ENCODE data around the gene CD163L1. TPM values are rescaled to one million over a fixed set of nuclear protein-coding genes. Genes with fewer than 3 reads are reported as not detected.

CD163L1 gene
- total and polyA plus RNA-seq, 8 donors: 0.58 to 99.5 (median 5.5) TPM

DNA sequence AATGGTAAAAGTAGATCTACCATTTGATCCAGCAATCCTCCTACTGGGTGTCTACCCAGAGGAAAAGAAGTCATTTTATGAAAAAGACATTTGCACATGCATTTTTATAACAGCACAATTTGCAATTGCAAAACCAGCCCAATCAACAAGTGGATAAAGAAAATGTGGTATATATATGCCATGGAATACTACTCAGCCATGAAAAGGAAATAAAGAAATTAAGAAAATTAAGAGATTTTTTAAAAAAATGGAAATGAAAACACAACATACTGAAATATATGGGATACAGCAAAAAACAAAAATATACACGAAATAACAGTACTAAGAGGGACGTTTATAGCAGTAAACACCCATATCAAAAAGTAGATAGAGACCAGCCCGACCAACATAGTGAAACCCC, 81.2 kb downstream of the CD163L1 start:
- 80 to 87% (median 82%) methylated on average over 3 of the region's 3 CpGs for WGBS, 5 donors
- peaks cover 0 to 6% (median 3%) of the 10 kb centered on the region in 4 donors for H3K9me3 ChIP-seq
- H3K27ac ChIP-seq: no peak overlapping the region
- TF ChIP-seq EP300 (IDR thresholded peaks at IDR 0.05) (no peak), POLR2AphosphoS5 (IDR thresholded peaks at IDR 0.05) (no peak), POLR2A (IDR thresholded peaks at IDR 0.05) (no peak)
- TF ChIP-seq, protein P1, sequence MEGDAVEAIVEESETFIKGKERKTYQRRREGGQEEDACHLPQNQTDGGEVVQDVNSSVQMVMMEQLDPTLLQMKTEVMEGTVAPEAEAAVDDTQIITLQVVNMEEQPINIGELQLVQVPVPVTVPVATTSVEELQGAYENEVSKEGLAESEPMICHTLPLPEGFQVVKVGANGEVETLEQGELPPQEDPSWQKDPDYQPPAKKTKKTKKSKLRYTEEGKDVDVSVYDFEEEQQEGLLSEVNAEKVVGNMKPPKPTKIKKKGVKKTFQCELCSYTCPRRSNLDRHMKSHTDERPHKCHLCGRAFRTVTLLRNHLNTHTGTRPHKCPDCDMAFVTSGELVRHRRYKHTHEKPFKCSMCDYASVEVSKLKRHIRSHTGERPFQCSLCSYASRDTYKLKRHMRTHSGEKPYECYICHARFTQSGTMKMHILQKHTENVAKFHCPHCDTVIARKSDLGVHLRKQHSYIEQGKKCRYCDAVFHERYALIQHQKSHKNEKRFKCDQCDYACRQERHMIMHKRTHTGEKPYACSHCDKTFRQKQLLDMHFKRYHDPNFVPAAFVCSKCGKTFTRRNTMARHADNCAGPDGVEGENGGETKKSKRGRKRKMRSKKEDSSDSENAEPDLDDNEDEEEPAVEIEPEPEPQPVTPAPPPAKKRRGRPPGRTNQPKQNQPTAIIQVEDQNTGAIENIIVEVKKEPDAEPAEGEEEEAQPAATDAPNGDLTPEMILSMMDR (IDR thresholded peaks at IDR 0.05): no peak
- H3K27me3 ChIP-seq: no peaks in the 10 kb centered on the region
- no peaks in the 10 kb centered on the region for H3K36me3 ChIP-seq
- no peak for DNase-seq
- H3K4me3 ChIP-seq: no peak overlapping the region
- H3K4me1 ChIP-seq: no peaks in the 10 kb centered on the region
- intact Hi-C loops (cut with DNase I; ENCODE audit: low total_unique reads): no loop called here

DNA sequence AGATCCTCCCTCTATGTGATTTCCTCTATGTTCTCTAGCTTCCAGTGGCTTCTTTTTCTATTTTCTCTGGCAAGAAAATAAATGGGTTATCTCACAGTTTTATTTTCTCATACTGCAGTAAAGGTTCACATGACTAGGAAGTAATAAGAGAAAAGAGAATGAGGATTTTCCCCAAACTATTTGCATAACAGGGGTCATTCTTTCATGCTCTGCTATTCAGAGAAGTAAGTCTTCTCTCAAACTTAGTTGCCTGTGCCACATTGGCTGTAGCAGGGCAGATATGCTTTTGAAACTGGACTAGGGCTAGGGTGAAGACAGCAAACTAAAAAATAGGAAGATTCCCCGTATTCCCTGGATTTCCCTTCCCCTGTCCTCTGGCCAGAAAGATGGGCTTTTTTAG, 82.7 kb downstream of the CD163L1 start:
- no peak overlapping the region for H3K4me3 ChIP-seq
- no peaks in the 10 kb centered on the region for H3K36me3 ChIP-seq
- H3K9me3 ChIP-seq: peaks cover 0 to 6% (median 3%) of the 10 kb centered on the region in 4 donors
- no peak overlapping the region for H3K27ac ChIP-seq
- no peaks in the 10 kb centered on the region for H3K27me3 ChIP-seq
- no peak for DNase-seq
- intact Hi-C loops (cut with DNase I; ENCODE audit: low total_unique reads): no loop called here
- 70 to 91% (median 87%) methylated on average over 1 of the region's 1 CpG for WGBS, 5 donors
- H3K4me1 ChIP-seq: no peaks in the 10 kb centered on the region
- TF ChIP-seq EP300 (IDR thresholded peaks at IDR 0.05) (no peak), POLR2AphosphoS5 (IDR thresholded peaks at IDR 0.05) (no peak), POLR2A (IDR thresholded peaks at IDR 0.05) (no peak)
- TF ChIP-seq, protein P1 (IDR thresholded peaks at IDR 0.05): no peak

DNA sequence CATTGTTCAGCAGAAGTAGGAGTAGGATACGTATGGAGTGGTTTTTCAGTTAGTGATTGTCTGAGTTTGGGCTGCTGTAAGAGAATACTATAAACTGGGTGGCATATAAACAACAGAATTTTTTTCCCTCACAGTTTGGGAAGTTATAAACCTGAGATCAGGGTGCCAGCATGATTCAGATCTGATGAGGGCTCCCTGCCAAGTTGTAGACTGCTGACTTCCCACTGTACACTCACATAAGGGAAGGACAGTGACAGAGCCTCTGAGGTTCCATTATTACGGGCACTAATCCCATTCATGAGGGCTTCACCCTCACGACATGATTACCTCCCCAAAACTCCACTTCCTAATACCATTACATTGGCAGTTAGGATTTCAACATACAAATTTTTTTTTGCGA, 89.4 kb downstream of the CD163L1 start:
- no peaks in the 10 kb centered on the region for H3K9me3 ChIP-seq
- H3K4me3 ChIP-seq: no peak overlapping the region
- H3K27me3 ChIP-seq: no peaks in the 10 kb centered on the region
- no peak overlapping the region for H3K27ac ChIP-seq
- intact Hi-C loops (cut with DNase I; ENCODE audit: low total_unique reads): no loop called here
- no peaks in the 10 kb centered on the region for H3K4me1 ChIP-seq
- H3K36me3 ChIP-seq: no peaks in the 10 kb centered on the region
- TF ChIP-seq POLR2A (IDR thresholded peaks at IDR 0.05): no peak
- TF ChIP-seq POLR2AphosphoS5 (IDR thresholded peaks at IDR 0.05): no peak
- no peak for TF ChIP-seq EP300 (IDR thresholded peaks at IDR 0.05)
- TF ChIP-seq, protein P1 (IDR thresholded peaks at IDR 0.05): no peak
- DNase-seq: no peak
- WGBS, 5 donors: 79 to 86% (median 82%) methylated on average over 4 of the region's 4 CpGs

DNA sequence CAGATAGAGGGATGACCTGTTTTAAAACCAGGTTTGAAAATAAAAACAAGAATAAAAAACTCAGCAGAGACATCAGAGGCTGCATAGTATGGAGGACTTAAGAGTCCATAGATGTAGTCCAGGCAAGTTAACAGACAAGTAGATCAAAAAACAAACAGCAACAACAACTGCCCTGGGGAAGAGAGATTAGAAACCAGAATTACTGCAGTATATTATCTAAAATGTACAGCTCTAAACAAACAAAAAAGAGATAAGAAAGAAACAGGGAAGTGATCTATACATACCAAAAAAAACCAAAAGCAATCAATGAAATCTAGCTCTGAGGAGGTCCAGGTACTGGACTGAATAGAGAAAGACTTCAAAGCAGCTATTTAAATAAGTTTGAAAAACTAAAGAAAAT, 91.3 kb downstream of the CD163L1 start:
- Histone ChIP-seq H3K9me3 (no peaks in the 10 kb centered on the region), H3K4me3 (no peak overlapping the region), H3K27me3 (no peaks in the 10 kb centered on the region), H3K36me3 (no peaks in the 10 kb centered on the region), H3K27ac (no peak overlapping the region), H3K4me1 (no peaks in the 10 kb centered on the region)
- TF ChIP-seq POLR2A (IDR thresholded peaks at IDR 0.05) (no peak), POLR2AphosphoS5 (IDR thresholded peaks at IDR 0.05) (no peak), EP300 (IDR thresholded peaks at IDR 0.05) (no peak)
- TF ChIP-seq, protein P1 (IDR thresholded peaks at IDR 0.05): no peak
- intact Hi-C loops (cut with DNase I; ENCODE audit: low total_unique reads): no loop called here
- no peak for DNase-seq

All from stomach (tissue), 9 donors.